ENCODE measurements around the gene EME2.

- TF ChIP-seq YY1 (IDR thresholded peaks at IDR 0.05; ENCODE audit: insufficient read depth, insufficient read length) (no peak), SUZ12 (IDR thresholded peaks at IDR 0.05; ENCODE audit: extremely low read depth, insufficient read depth, insufficient read length) (no peak), ZNF274 (IDR thresholded peaks at IDR 0.05; ENCODE audit: low read depth, low read length) (no peak)
Measured at GRCh38 chr16:1794221-1794871, 21.7 kb downstream of the EME2 start.
